Heart left ventricle (tissue), 16 donors: ENCODE data around the gene RAB28. TPM values are rescaled to one million over a fixed set of nuclear protein-coding genes. Genes with fewer than 3 reads are reported as not detected.
A peak's percentile ranks its signal among the peaks of the same experiment; 100 is the strongest.

Experiments used
- ATAC-seq, 4 donors: fragments of 200-7000 bp; cut with Tn5 transposase; one replicate each; pipeline ENCODE4 v1.9.1; 2020 to 2022; ENCODE audit warnings: moderate library complexity in 4 of 4, mild to moderate bottlenecking in 3 of 4, moderate number of reproducible peaks in 1 of 4
- DNase-seq, 5 donors: peaks; one replicate each; pipeline ENCODE4 v3.0.0-alpha.2; 2020
- H3K27ac ChIP-seq, 12 donors: fragments of 200-600 bp; sonication (generic) in 4 of 12; one replicate each; pipeline versions ENCODE4 v1.5.0 to v1.8.0; 2016 to 2022; ENCODE audit warnings: mild to moderate bottlenecking in 2 of 12
- H3K27me3 ChIP-seq, 9 donors: fragments of 200-600 bp; sonication (generic) in 2 of 9; one replicate each; pipeline versions ENCODE4 v1.5.1 to v1.8.0; 2016 to 2022; ENCODE audit warnings: mild to moderate bottlenecking in 3 of 9
- H3K36me3 ChIP-seq, 9 donors: fragments of 200-600 bp; sonication (generic) in 2 of 9; one replicate each; pipeline versions ENCODE4 v1.5.0 to v1.8.0; 2018 to 2022; ENCODE audit warnings: mild to moderate bottlenecking in 2 of 9
- H3K4me1 ChIP-seq, 12 donors: fragments of 200-600 bp; sonication (generic) in 4 of 12; one replicate each; pipeline versions ENCODE4 v1.5.0 to v1.8.0; 2016 to 2022; ENCODE audit warnings: mild to moderate bottlenecking in 3 of 12
- H3K4me3 ChIP-seq, 12 donors: fragments of 200-600 bp; sonication (generic) in 4 of 12; one replicate each; pipeline versions ENCODE4 v1.5.0 to v1.8.0; 2017 to 2022; ENCODE audit warnings: mild to moderate bottlenecking in 9 of 12, moderate library complexity in 4 of 12
- H3K9me3 ChIP-seq, 12 donors: fragments of 200-600 bp; sonication (generic) in 4 of 12; one replicate each; pipeline versions ENCODE4 v1.5.0 to v1.8.0; 2016 to 2022; ENCODE audit warnings: mild to moderate bottlenecking in 1 of 12
- POLR2A ChIP-seq, 2 donors: fragments of 450-650 bp; IDR thresholded peaks; one replicate each; pipeline ENCODE4 v1.6.1; 2017; ENCODE audit warnings: antibody characterized with exemption in 2 of 2, mild to moderate bottlenecking in 2 of 2, moderate library complexity in 2 of 2
- WGBS, 4 donors: extraction: QIAGEN DNeasy Blood & Tissue Kit in 2 of 4; methylation state at CpG; one replicate each; pipeline versions ENCODE4 v1.1.5 to v1.1.7; 2013 to 2018; 5-methylcytosine and 5-hydroxymethylcytosine counted together
- intact Hi-C, 10 donors: fragments of 100-400 bp; cut with DNase I; formaldehyde crosslinking; loops; one replicate each; pipeline versions ENCODE4 v1.11.1 to v1.14.2; 2022
- long read RNA-seq, 3 donors: library from polyadenylated mRNA; unstranded; transcript quantifications; one replicate each; pipeline ENCODE4 v2.0.0, GENCODE V29; 2020 to 2021
- polyA plus RNA-seq, 2 donors: library from polyadenylated mRNA; stranded (reverse); fragments of 200-250 nt; gene quantifications; one replicate each; pipeline ENCODE4 v1.2.3, GENCODE V29; 2013
- total RNA-seq, 9 donors: library from RNA; depleted of rRNA in 2 of 9; stranded (reverse); fragments of >200 nt in 2 of 9; fragmentation: NEBNext Ultra II Directional in 3 of 9; extraction: Animal tissue kit (Norgen Biotek cat#: 25700) in 3 of 9; gene quantifications; one replicate each; pipeline versions ENCODE4 v1.1.0 to v1.2.4, GENCODE V29; 2016 to 2023
- TF ChIP-seq, protein P1 (sequence below), 12 donors: fragments of 200-600 bp; sonication (generic) in 4 of 12; IDR thresholded peaks; one replicate each; pipeline versions ENCODE4 v1.5.0 to v1.8.0; 2018 to 2022; ENCODE audit warnings: antibody characterized with exemption in 12 of 12, mild to moderate bottlenecking in 5 of 12
- donor health status: ischemic (EF 13 %, LVEDD 7.1; RV severe dilation, severe dysfunction).
- donor health status: healthy with polysubstance abuse.
- donor health status: DM: no; HTN: yes; CAD: no.
- donor health status: DM: no; HTN: no; CAD: no.
- donor health status: ischemic (EF 25% LVEDD 6.9; RV normal size, moderate dysfunction).
- donor health status: ischemic (EF 25% LVEDD 5.7; RV mildly dilated, moderate dysfunction).
- donor health status: healthy.
- donor health status: DM: yes; HTN: yes; CAD: no.
- donor health status: ischemic (EF 35%, LVEDD 5.7; RV mildly dilated, moderate dysfunction).
- donor health status: nonischemic (EF 11% LVEDD 7.7; RV severe dilation, severe dysfunction).
- donor health status: DM: yes; HTN: yes; CAD: no.
- donor health status: PGD.
- donor health status: ischemic (EF 29% LVEDD 5.4; RV normal size, mild dysfunction).
- donor health status: nonischemic (EF 23%, LVEDD 6.1; RV moderate dilation, normal function).

The RAB28 gene
- total RNA-seq = 10 to 100 TPM; 15.5 to 31.1 (median 18.6) TPM
- polyA plus RNA-seq = 10 to 100 TPM; 11.5 to 17.9 TPM
- long read RNA-seq, donor 1, transcript RAB28-202 (7 exons, 1,715 nt) = minor isoform, 11 of 45 reads
- long read RNA-seq, donor 1, transcript RAB28-201 (8 exons, 1,810 nt) = major isoform, 19 of 45 reads
- long read RNA-seq, donor 1, partial matches to known transcripts = 9 of 45 reads
- long read RNA-seq, donor 1, other reads (novel, unspliced or antisense) = 6 of 45 reads
- long read RNA-seq, donor 2, transcript RAB28-201 (8 exons, 1,810 nt) = minor isoform, 14 of 88 reads
- long read RNA-seq, donor 2, transcript RAB28-202 (7 exons, 1,715 nt) = major isoform, 38 of 88 reads
- long read RNA-seq, donor 2, partial matches to known transcripts = 22 of 88 reads
- long read RNA-seq, donor 2, other reads (novel, unspliced or antisense) = 11 of 88 reads
- long read RNA-seq, donor 3, transcript RAB28-202 (7 exons, 1,715 nt) = minor isoform, 6 of 37 reads
- long read RNA-seq, donor 3, transcript RAB28-201 (8 exons, 1,810 nt) = major isoform, 20 of 37 reads
- long read RNA-seq, donor 3, partial matches to known transcripts = 2 of 37 reads
- long read RNA-seq, donor 3, other reads (novel, unspliced or antisense) = 6 of 37 reads

DNA sequence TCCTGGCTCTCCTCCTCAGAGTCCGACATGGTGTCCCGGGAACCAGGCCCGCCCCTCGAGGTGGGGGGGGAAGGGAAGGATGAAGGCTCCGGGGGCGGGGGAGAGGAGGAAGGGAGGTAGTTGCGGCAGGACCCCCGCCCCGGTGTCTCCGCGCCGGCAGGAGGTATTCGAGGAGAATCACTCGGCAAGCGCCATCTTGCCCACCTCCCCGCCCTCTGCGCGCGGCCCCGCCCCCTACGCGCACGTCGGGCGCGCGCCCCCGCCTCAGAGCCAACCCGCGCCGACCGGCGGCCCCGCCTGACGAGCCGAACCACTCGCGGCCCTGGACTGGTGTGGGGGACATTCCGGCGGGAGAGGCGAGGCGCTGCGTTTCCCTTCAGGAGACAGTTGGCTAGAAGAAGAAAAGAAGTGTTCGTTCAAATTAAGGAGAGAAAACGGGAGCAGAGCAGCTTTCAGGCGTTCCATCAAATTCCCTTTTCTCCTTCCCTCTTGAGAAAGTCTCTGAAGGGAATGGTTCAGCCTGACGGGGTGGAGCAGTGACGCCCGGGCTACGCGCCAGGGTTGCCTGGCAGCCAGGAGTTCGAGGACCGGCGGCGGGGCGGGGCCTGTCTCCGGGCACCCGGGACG, at the start of gene RAB28:
Gene RAB28, minus strand, starts transcription at position 219 of the 627 bp plus-strand sequence.
- Histone ChIP-seq H3K27me3 (peaks cover 0 to 16% (median 4%) of the 10 kb centered on the region in 9 donors), H3K9me3 (peaks cover 0 to 5% (median 0%) of the 10 kb centered on the region in 12 donors), H3K27ac (peak within 1 kb of the TSS; percentile 83 to 99 (median 96)), H3K4me1 (peaks cover 0 to 35% (median 19%) of the 10 kb centered on the region in 12 donors), H3K4me3 (peak within 1 kb of the TSS; percentile 62 to 98 (median 81)), H3K36me3 (peaks cover 0 to 1% (median 0%) of the 10 kb centered on the region in 9 donors)
- intact Hi-C loops = loop anchor here in 5 of 10 donors (5.0 to 10.0 kb wide), 3 partner anchors 67 to 141 kb away; partner anchors contain the start of gene BOD1L1 (in 4 of the 5)
- TF ChIP-seq, protein P1, sequence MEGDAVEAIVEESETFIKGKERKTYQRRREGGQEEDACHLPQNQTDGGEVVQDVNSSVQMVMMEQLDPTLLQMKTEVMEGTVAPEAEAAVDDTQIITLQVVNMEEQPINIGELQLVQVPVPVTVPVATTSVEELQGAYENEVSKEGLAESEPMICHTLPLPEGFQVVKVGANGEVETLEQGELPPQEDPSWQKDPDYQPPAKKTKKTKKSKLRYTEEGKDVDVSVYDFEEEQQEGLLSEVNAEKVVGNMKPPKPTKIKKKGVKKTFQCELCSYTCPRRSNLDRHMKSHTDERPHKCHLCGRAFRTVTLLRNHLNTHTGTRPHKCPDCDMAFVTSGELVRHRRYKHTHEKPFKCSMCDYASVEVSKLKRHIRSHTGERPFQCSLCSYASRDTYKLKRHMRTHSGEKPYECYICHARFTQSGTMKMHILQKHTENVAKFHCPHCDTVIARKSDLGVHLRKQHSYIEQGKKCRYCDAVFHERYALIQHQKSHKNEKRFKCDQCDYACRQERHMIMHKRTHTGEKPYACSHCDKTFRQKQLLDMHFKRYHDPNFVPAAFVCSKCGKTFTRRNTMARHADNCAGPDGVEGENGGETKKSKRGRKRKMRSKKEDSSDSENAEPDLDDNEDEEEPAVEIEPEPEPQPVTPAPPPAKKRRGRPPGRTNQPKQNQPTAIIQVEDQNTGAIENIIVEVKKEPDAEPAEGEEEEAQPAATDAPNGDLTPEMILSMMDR (IDR thresholded peaks at IDR 0.05) = no peak
- TF ChIP-seq POLR2A (IDR thresholded peaks at IDR 0.05) = peak in 1 of 2 donors; percentile 56
- peak; percentile 95 to 97 (median 96) for DNase-seq
- 0% methylated on average over 27 to 59 of the region's 59 CpGs for WGBS, 4 donors
- ATAC-seq = peak; percentile 98 to 99 (median 98)

GRCh38 chr4:13531625-13531998, 47.5 kb upstream of the RAB28 start:
- H3K27me3 ChIP-seq = peaks cover 65 to 99% (median 96%) of the 10 kb centered on the region in 9 donors
- H3K4me3 ChIP-seq = no peak overlapping the region
- TF ChIP-seq, protein P1 (IDR thresholded peaks at IDR 0.05) = no peak
- TF ChIP-seq POLR2A (IDR thresholded peaks at IDR 0.05) = no peak
- H3K27ac ChIP-seq = no peak overlapping the region
- H3K9me3 ChIP-seq = no peaks in the 10 kb centered on the region
- DNase-seq (no peak), ATAC-seq (no peak)
- H3K4me1 ChIP-seq = peaks cover 0 to 31% (median 4%) of the 10 kb centered on the region in 12 donors
- intact Hi-C loops = no loop called here
- 18 to 22% (median 21%) methylated on average over 8 of the region's 8 CpGs for WGBS, 4 donors
- no peaks in the 10 kb centered on the region for H3K36me3 ChIP-seq

DNA sequence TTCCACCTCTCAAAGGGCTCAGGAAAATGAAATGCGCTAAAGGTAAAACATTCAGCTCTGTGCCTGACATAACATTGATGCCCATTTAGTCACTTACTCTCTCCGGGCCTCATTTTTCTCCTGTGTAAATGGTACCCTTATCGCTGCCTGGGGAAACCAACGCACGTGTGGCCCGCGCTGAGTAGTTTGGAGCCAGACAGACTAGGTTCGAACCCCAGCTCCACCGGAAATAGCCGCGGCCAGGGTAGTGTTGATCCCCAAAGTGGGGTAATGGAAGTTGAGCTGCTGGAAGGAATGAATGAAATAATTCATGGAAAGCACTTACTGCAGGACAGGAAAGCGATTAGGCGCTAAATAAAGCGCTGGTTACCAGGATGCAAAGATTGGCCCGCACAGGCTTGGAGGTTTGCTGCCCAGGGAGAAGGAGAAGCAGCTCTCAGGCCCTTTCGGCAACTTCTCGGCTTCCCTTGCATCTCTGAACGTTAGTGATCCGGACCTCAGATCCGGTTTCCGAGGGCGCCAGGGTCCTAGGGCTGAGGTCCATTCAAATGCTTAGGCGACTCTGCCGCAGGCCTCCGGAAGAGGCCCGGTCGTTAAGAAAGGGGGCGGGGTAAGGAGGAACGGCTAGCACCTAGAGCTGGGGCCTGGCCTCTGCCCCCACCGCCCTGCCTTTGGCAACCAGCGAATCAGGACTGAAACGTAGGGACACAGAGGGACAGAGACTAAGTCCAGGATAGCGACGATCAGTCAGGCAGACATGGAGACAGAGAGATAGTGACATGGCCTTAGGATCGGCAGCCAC, 46.9 kb upstream of the RAB28 start:
- H3K27me3 ChIP-seq = peaks cover 63 to 99% (median 96%) of the 10 kb centered on the region in 9 donors
- WGBS, 4 donors = 4 to 5% (median 4%) methylated on average over 35 of the region's 35 CpGs
- no peaks in the 10 kb centered on the region for H3K36me3 ChIP-seq
- H3K27ac ChIP-seq = no peak overlapping the region
- no peak overlapping the region for H3K4me3 ChIP-seq
- TF ChIP-seq, protein P1 (IDR thresholded peaks at IDR 0.05) = no peak
- no peak for TF ChIP-seq POLR2A (IDR thresholded peaks at IDR 0.05)
- ATAC-seq = no peak
- DNase-seq = no peak
- intact Hi-C loops = no loop called here
- no peaks in the 10 kb centered on the region for H3K9me3 ChIP-seq
- peaks cover 0 to 31% (median 4%) of the 10 kb centered on the region in 12 donors for H3K4me1 ChIP-seq
